Skeletal muscle satellite cell (primary cell): ENCODE results near the gene SEZ6.

Experiments used
- H3K27me3 ChIP-seq: 2 replicates; pipeline ENCODE4 v1.7.0; 2013; ENCODE audit warnings: low read length; ENCODE audit not compliant: control insufficient read depth, insufficient read depth
- H3K36me3 ChIP-seq: 2 replicates; pipeline ENCODE4 v1.7.0; 2013; ENCODE audit warnings: mild to moderate bottlenecking, control low read depth, low read length; ENCODE audit not compliant: insufficient read depth
- H3K4me1 ChIP-seq: 2 replicates; pipeline ENCODE4 v1.7.0; 2013; ENCODE audit warnings: low read length; ENCODE audit not compliant: control insufficient read depth, insufficient read depth
- H3K4me2 ChIP-seq: 2 replicates; pipeline ENCODE4 v1.7.0; 2013; ENCODE audit warnings: mild to moderate bottlenecking, low read length
- H3K4me3 ChIP-seq: 2 replicates; pipeline ENCODE4 v1.7.0; 2013; ENCODE audit warnings: low read length
- H3K9ac ChIP-seq: 2 replicates; pipeline ENCODE4 v1.7.0; 2013; ENCODE audit warnings: mild to moderate bottlenecking, low read depth, low read length, moderate library complexity
- H3K9me3 ChIP-seq: replicated peaks from 2 replicates; pipeline ENCODE4 v1.7.0; 2013; ENCODE audit warnings: mild to moderate bottlenecking, control low read depth, low read length

Gene SEZ6

GRCh38 chr17:28957277-28957991, 48.4 kb downstream of the SEZ6 start:
- H3K9me3 ChIP-seq = no peaks in the 10 kb centered on the region
- no peak overlapping the region for H3K9ac ChIP-seq
- peaks cover 4% of the 10 kb centered on the region for H3K4me1 ChIP-seq
- H3K4me3 ChIP-seq = no peak overlapping the region
- H3K36me3 ChIP-seq = no peaks in the 10 kb centered on the region
- H3K4me2 ChIP-seq = no peak overlapping the region
- H3K27me3 ChIP-seq = peaks cover 11% of the 10 kb centered on the region

DNA sequence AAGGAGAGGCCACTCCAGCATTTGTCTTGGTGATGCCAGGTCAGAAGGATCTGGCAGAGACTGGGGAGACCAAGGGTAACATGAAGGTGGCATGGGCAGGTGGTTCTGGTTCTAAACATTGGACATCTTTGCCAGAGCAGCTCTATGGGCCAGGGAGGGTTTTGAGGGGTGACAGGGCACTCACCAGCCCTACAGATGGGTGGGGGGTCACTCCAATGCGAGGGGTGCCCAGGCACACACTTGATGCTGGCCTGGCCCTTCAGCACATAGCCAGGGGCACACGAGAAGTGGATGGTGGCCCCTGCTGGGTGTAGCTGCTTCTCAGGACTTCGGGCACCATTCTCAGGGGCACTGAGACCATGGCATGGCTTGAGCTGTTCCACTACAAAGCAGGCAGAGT, 49.0 kb downstream of the SEZ6 start:
- no peaks in the 10 kb centered on the region for H3K36me3 ChIP-seq

DNA sequence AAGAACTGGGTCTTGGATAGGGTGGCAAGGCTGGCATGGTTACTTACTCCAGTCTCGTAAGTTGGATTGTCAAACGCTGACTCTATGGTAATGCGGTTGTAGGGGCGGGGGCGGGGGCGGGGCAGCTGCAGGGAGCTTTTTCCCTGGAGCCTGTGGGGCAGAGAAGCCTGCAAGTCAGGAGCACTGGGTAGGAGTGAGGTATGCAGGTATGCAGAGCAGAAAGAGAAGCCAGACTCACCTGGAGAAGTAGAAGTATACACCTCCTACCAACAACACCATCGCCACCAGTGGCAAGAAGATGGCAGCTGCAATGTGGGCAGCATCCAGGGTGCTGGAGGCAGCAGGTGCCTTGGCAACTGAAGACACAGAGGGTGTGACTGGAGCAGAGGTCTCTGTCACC, 49.7 kb downstream of the SEZ6 start:
- no peak overlapping the region for H3K9ac ChIP-seq
- no peaks in the 10 kb centered on the region for H3K36me3 ChIP-seq
- H3K4me1 ChIP-seq = peaks cover 8% of the 10 kb centered on the region
- no peak overlapping the region for H3K4me2 ChIP-seq
- peaks cover under 1% of the 10 kb centered on the region for H3K27me3 ChIP-seq
- H3K4me3 ChIP-seq = no peak overlapping the region
- H3K9me3 ChIP-seq = no peaks in the 10 kb centered on the region

More for the DNA sequence above, 49.0 kb downstream of the SEZ6 start:
- H3K4me2 ChIP-seq = no peak overlapping the region
- no peak overlapping the region for H3K4me3 ChIP-seq
- no peaks in the 10 kb centered on the region for H3K9me3 ChIP-seq
- H3K27me3 ChIP-seq = peaks cover 8% of the 10 kb centered on the region
- H3K9ac ChIP-seq = no peak overlapping the region
- peaks cover 7% of the 10 kb centered on the region for H3K4me1 ChIP-seq

DNA sequence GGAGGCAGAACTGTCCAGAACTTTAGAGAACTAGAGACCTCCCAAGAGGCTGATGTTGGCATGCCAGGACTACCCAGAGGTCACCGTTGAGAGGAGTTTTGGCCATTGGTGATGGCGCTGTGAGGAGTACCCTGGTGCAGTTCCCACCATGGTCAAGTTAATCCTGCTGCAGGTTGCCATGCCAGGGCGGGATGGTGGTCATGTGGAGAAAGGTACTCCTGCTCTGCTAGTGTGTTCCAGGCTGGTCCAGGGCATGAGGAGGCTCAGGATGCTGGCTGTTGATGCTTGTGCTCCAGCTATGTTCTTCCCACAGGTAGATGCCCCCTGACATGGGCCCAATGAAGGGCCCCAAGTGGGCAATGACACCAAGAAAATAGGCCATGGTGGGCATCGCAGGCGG, 50.4 kb downstream of the SEZ6 start:
- peaks cover 8% of the 10 kb centered on the region for H3K4me1 ChIP-seq
- H3K4me2 ChIP-seq = no peak overlapping the region
- no peak overlapping the region for H3K4me3 ChIP-seq
- H3K9ac ChIP-seq = no peak overlapping the region
- H3K27me3 ChIP-seq = no peaks in the 10 kb centered on the region
- no peaks in the 10 kb centered on the region for H3K9me3 ChIP-seq
- H3K36me3 ChIP-seq = no peaks in the 10 kb centered on the region

- Histone ChIP-seq H3K4me1 (peaks cover 8% of the 10 kb centered on the region), H3K4me2 (no peak overlapping the region), H3K27me3 (no peaks in the 10 kb centered on the region), H3K4me3 (no peak overlapping the region), H3K36me3 (no peaks in the 10 kb centered on the region), H3K9ac (no peak overlapping the region), H3K9me3 (no peaks in the 10 kb centered on the region)
Measured at GRCh38 chr17:28954886-28955285, 50.9 kb downstream of the SEZ6 start.

- Histone ChIP-seq H3K4me1 (peaks cover 8% of the 10 kb centered on the region), H3K4me2 (no peak overlapping the region), H3K4me3 (no peak overlapping the region), H3K9ac (no peak overlapping the region), H3K27me3 (no peaks in the 10 kb centered on the region), H3K36me3 (no peaks in the 10 kb centered on the region), H3K9me3 (no peaks in the 10 kb centered on the region)
Measured at GRCh38 chr17:28953444-28954118, 52.3 kb downstream of the SEZ6 start.

DNA sequence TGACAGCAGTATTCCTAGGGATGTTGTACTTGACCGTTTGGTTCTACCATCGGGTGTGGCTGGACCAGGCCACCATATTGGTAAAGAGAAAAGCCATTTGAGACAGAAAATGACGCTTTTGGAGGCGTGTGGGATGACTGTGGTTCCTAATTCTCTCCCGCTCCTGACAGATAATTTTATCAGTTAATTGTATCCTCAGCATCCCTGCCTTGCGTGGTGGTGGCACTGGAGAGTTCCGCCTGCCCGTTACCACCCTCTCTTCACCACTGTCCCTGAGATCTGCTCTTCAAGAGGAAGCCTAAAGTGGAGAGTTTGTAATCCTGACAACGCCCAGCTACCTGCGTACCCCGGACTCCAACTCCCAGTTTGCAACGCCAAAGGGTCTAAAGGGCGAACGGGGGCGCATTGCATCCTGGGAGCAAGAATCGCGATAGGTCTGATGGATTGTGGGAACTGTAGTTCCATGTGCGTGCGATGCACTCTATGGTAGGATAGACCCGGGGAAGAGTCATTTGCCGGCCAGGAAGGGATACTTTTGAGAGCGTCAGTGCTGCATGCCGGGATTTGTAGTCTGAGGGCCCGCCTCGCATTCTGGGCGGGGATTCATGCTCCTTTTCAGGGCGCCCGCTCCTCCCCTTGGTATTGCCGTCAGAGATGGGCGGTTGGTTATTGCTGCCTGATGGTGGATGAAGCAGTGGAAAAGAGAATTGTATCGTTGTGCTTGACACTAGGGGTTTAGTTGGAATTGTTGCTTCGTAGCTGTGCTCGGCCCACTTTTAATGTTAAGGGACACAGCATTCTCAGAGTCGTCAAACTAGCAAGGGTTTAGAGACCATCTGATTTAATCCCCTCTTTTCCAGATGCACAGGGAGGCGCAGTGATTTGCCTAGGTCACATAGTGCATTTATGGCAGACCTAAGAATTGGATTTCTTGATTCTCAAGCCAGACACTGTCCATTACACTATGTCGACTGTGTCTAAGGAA, 53.5 kb downstream of the SEZ6 start:
- H3K4me2 ChIP-seq = peak overlapping the region; percentile 95
- H3K27me3 ChIP-seq = no peaks in the 10 kb centered on the region
- peak overlapping the region; percentile 83 for H3K9ac ChIP-seq
- H3K9me3 ChIP-seq = no peaks in the 10 kb centered on the region
- H3K4me3 ChIP-seq = peak overlapping the region; percentile 73
- H3K4me1 ChIP-seq = peaks cover 21% of the 10 kb centered on the region
- peaks cover 6% of the 10 kb centered on the region for H3K36me3 ChIP-seq

- Histone ChIP-seq H3K4me2 (peak within 1 kb of the TSS; percentile 95), H3K9me3 (no peaks in the 10 kb centered on the region), H3K27me3 (no peaks in the 10 kb centered on the region), H3K9ac (peak within 1 kb of the TSS; percentile 89), H3K36me3 (peaks cover 7% of the 10 kb centered on the region), H3K4me1 (peaks cover 26% of the 10 kb centered on the region), H3K4me3 (peak within 1 kb of the TSS; percentile 86)
Measured at GRCh38 chr17:28951428-28951990, 54.3 kb downstream of the SEZ6 start, which contains the start of gene PHF12. PHF12 (minus strand) TSS chr17:28951518; CDS start chr17:28950960, 558 bp downstream.

GRCh38 chr17:28950752-28951427, 54.9 kb downstream of the SEZ6 start:
- Histone ChIP-seq H3K4me3 (peak overlapping the region; percentile 86), H3K9ac (peak overlapping the region; percentile 89), H3K4me2 (peak overlapping the region; percentile 85), H3K36me3 (peaks cover 7% of the 10 kb centered on the region), H3K9me3 (no peaks in the 10 kb centered on the region), H3K4me1 (peaks cover 32% of the 10 kb centered on the region), H3K27me3 (no peaks in the 10 kb centered on the region)

DNA sequence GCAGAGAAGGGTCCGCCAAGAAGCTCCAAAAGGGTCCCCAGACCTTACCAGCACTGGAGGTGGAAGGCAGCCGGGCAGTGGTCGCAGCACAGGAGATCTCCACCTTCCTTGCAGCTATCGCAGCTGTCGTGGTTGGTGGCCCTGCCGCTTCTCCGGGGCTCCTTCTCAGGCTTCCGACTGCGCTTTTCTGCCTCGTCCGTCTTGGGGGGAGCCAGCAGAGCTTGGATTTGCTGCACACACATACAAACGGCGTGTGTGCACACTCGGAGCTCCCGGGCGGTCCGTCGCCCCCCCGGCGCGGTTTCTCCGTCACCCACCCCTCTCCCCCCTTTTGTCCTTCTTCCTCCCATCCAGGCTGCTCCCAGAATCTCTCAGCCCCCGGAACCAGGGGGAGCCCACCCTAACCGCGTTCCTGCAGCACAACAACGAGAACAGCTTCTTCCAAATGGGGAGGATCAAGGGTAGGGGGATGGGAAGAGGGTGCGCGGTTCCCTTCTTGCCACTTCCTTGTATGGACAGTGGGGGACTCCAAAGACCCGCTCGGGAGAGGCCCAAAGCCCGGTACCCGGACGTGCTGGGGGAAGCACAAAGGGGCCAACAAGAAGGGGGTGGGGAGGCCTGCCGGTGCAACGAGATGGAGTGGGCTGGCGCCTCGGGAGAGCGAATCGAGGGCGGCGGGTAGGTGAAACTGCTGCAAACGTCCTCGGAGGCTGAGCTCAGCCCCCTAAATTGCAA, 55.6 kb downstream of the SEZ6 start:
- Histone ChIP-seq H3K4me1 (peaks cover 39% of the 10 kb centered on the region), H3K9me3 (no peaks in the 10 kb centered on the region), H3K27me3 (no peaks in the 10 kb centered on the region), H3K4me2 (peak overlapping the region; percentile 85), H3K4me3 (peak overlapping the region; percentile 86), H3K36me3 (peaks cover 7% of the 10 kb centered on the region), H3K9ac (peak overlapping the region; percentile 89)
